ENCODE measurements around the gene IMMP2L.

- TF ChIP-seq, protein P1, sequence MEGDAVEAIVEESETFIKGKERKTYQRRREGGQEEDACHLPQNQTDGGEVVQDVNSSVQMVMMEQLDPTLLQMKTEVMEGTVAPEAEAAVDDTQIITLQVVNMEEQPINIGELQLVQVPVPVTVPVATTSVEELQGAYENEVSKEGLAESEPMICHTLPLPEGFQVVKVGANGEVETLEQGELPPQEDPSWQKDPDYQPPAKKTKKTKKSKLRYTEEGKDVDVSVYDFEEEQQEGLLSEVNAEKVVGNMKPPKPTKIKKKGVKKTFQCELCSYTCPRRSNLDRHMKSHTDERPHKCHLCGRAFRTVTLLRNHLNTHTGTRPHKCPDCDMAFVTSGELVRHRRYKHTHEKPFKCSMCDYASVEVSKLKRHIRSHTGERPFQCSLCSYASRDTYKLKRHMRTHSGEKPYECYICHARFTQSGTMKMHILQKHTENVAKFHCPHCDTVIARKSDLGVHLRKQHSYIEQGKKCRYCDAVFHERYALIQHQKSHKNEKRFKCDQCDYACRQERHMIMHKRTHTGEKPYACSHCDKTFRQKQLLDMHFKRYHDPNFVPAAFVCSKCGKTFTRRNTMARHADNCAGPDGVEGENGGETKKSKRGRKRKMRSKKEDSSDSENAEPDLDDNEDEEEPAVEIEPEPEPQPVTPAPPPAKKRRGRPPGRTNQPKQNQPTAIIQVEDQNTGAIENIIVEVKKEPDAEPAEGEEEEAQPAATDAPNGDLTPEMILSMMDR (IDR thresholded peaks at IDR 0.05): no peak
- no peak for TF ChIP-seq POLR2A (IDR thresholded peaks at IDR 0.05)
These were observed 640.6 kb downstream of the IMMP2L start for GRCh38 chr7:110921595-110922151.
